Mucosa of descending colon (tissue), 3 donors: Measurements from ENCODE around the gene MYOCD. TPM values are rescaled to one million over a fixed set of nuclear protein-coding genes. Genes with fewer than 3 reads are reported as not detected.

Experiments used
- ATAC-seq: fragments of 200-7000 bp; cut with Tn5 transposase; one replicate; pipeline ENCODE4 v1.9.1; 2020; ENCODE audit warnings: mild to moderate bottlenecking, moderate library complexity
- DNase-seq, 3 donors: peaks; one replicate each; pipeline ENCODE4 v3.0.0-alpha.2; 2020
- H3K36me3 ChIP-seq: fragments of 200-600 bp; one replicate; pipeline ENCODE4 v1.8.0; 2021; ENCODE audit warnings: low read depth, mild to moderate bottlenecking
- H3K4me1 ChIP-seq: fragments of 200-600 bp; one replicate; pipeline ENCODE4 v1.8.0; 2021; ENCODE audit warnings: low read depth, mild to moderate bottlenecking
- H3K4me3 ChIP-seq: fragments of 200-600 bp; one replicate; pipeline ENCODE4 v1.8.0; 2021; ENCODE audit warnings: mild to moderate bottlenecking
- H3K9me3 ChIP-seq: fragments of 200-600 bp; one replicate; pipeline ENCODE4 v1.8.0; 2021; ENCODE audit warnings: mild to moderate bottlenecking
- CTCF ChIP-seq: fragments of 200-600 bp; IDR thresholded peaks from one replicate; pipeline ENCODE4 v1.8.0; 2022; ENCODE audit warnings: antibody characterized with exemption, mild to moderate bottlenecking
- intact Hi-C, 2 donors: fragments of 100-400 bp; cut with DNase I in 1 of 2; cut with micrococcal nuclease in 1 of 2; formaldehyde crosslinking; loops; one replicate each; pipeline versions ENCODE4 v1.11.0 to v1.11.1; 2022; cut with DNase I, micrococcal nuclease
- total RNA-seq, 3 donors: library from RNA; stranded (reverse); fragmentation: NEBNext Ultra II Directional in 2 of 3; extraction: Animal tissue kit (Norgen Biotek cat#: 25700) in 2 of 3; gene quantifications; one replicate each; pipeline versions ENCODE4 v1.2.1 to v1.2.4, GENCODE V29; 2021 to 2023
- donor health status: DM: no; HTN: no; CAD: no; lungs with moderate emphysema.
- donor health status: DM: no; HTN: no; CAD: no.
- donor health status: DM: no; HTN: yes; CAD: no.

Gene MYOCD
- total RNA-seq, 3 donors from 2014 or later: 2.8 to 136 (median 9.4) TPM

DNA sequence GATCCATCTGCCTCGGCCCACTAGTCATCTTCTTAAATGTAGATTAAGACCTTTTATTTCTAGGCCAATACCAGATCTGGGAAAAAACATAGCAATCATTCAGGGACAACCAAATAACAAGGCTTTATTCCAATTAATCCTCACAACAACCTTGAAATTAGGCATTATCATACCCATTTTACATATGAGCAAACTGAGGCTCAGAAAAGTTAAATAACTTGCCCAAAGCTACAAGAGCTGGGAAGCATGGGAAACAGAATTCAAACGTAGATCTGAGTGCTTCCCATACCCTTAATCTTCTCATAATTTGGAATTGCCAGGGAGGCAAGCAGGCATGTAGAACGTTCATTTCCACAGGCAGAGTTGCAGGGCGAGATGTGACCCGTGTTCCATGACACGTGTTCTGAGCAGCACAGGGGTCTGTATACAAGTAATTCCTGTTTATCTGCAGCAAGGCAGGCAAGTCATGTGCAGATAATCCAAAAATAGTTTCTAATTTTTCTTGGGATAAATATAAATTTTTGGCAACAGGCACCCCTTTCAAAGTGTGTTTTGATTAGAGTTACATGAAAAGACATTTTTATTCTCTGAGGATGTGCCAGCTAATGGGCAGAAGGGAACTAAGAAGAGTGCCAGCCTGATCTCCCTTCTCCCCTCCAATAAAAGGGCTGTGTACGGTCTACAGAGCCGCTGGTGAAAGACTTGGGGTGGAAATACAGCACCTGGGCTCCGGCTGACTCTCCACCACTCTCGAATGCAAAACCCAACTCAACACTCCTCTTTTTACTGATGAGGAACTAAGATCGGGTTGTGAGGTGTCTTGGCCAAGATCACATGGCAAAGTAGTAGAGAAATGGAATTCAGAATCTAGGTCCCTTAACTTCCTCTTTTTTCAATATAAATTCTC lies 27.7 kb upstream of the MYOCD start:
- DNase-seq: no peak
- intact Hi-C loops: no loop called here
- Histone ChIP-seq H3K9me3 (no peaks in the 10 kb centered on the region), H3K4me1 (no peaks in the 10 kb centered on the region), H3K4me3 (no peak overlapping the region), H3K36me3 (no peaks in the 10 kb centered on the region)
- TF ChIP-seq CTCF: no peak
- ATAC-seq: no peak

DNA sequence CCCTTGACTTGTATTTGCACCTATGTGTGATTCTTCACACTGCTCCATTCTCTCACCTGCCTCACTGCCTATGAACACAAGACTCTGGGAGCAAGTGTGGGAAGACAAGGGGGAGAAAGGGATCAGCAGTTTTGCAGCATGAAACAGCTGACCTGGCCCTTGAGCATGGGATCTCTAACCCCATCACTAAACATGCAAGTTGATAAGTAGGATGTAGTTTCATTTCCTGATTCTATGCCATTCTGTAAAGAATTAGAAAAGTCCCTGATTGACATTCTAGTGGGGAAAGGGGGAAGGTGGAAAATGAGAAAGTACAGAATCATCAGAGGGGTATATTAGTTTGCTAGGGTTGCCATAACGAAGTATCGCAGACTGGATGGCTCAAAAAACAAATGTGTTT lies 25.3 kb upstream of the MYOCD start:
- DNase-seq (no peak), ATAC-seq (no peak)
- Histone ChIP-seq H3K36me3 (no peaks in the 10 kb centered on the region), H3K4me1 (no peaks in the 10 kb centered on the region), H3K4me3 (no peak overlapping the region), H3K9me3 (no peaks in the 10 kb centered on the region)
- intact Hi-C loops: no loop called here
- no peak for TF ChIP-seq CTCF

- no peaks in the 10 kb centered on the region for H3K4me1 ChIP-seq
- H3K36me3 ChIP-seq: no peaks in the 10 kb centered on the region
- no peaks in the 10 kb centered on the region for H3K9me3 ChIP-seq
- no peak for TF ChIP-seq CTCF
- intact Hi-C loops: no loop called here
- DNase-seq (no peak), ATAC-seq (no peak)
- H3K4me3 ChIP-seq: no peak overlapping the region
Observed at GRCh38 chr17:12641084-12641483, 24.6 kb upstream of the MYOCD start.

- Histone ChIP-seq H3K4me1 (no peaks in the 10 kb centered on the region), H3K36me3 (no peaks in the 10 kb centered on the region), H3K9me3 (no peaks in the 10 kb centered on the region), H3K4me3 (no peak overlapping the region)
- no peak for TF ChIP-seq CTCF
- intact Hi-C loops: no loop called here
- ATAC-seq: no peak
- DNase-seq: no peak
Observed at GRCh38 chr17:12642034-12642433, 23.7 kb upstream of the MYOCD start.

- ATAC-seq: no peak
- no peaks in the 10 kb centered on the region for H3K4me1 ChIP-seq
- intact Hi-C loops: no loop called here
- no peak for DNase-seq
- H3K9me3 ChIP-seq: no peaks in the 10 kb centered on the region
- no peak for TF ChIP-seq CTCF
- H3K4me3 ChIP-seq: no peak overlapping the region
- no peaks in the 10 kb centered on the region for H3K36me3 ChIP-seq
Observed at GRCh38 chr17:12643822-12644221, 21.9 kb upstream of the MYOCD start.
